ENCODE measurements around the gene RIMBP2. TPM values are rescaled to one million over a fixed set of nuclear protein-coding genes. Genes with fewer than 3 reads are reported as not detected.

The RIMBP2 gene
- total RNA-seq, 4 donors from 2014 or later = 0.29 to 8.2 (median 5.6) TPM

- no peaks in the 10 kb centered on the region for H3K9me3 ChIP-seq
- H3K27ac ChIP-seq = no peak overlapping the region
- intact Hi-C loops (cut with DNase I; ENCODE audit: low total_unique reads) = no loop called here
- no peaks in the 10 kb centered on the region for H3K36me3 ChIP-seq
- no peaks in the 10 kb centered on the region for H3K27me3 ChIP-seq
- TF ChIP-seq CTCF (IDR thresholded peaks at IDR 0.05) (no peak), POLR2A (IDR thresholded peaks at IDR 0.05) (no peak)
- no peaks in the 10 kb centered on the region for H3K4me1 ChIP-seq
- no peak for DNase-seq
- H3K4me3 ChIP-seq = no peak overlapping the region
Observed at GRCh38 chr12:130577351-130577750, 138.7 kb downstream of the RIMBP2 start.

- TF ChIP-seq POLR2A (IDR thresholded peaks at IDR 0.05) (no peak), CTCF (IDR thresholded peaks at IDR 0.05) (no peak)
- Histone ChIP-seq H3K27ac (no peak overlapping the region), H3K36me3 (no peaks in the 10 kb centered on the region), H3K4me3 (no peak overlapping the region), H3K27me3 (no peaks in the 10 kb centered on the region), H3K4me1 (no peaks in the 10 kb centered on the region), H3K9me3 (no peaks in the 10 kb centered on the region)
- intact Hi-C loops (cut with DNase I; ENCODE audit: low total_unique reads) = no loop called here
- no peak for DNase-seq
Observed at GRCh38 chr12:130576371-130576816, 139.7 kb downstream of the RIMBP2 start.

- TF ChIP-seq POLR2A (IDR thresholded peaks at IDR 0.05) = no peak
- TF ChIP-seq CTCF (IDR thresholded peaks at IDR 0.05) = no peak
- Histone ChIP-seq H3K4me3 (no peak overlapping the region), H3K27ac (no peak overlapping the region), H3K9me3 (no peaks in the 10 kb centered on the region), H3K4me1 (no peaks in the 10 kb centered on the region), H3K27me3 (no peaks in the 10 kb centered on the region), H3K36me3 (no peaks in the 10 kb centered on the region)
- DNase-seq = no peak
- intact Hi-C loops (cut with DNase I; ENCODE audit: low total_unique reads) = no loop called here
Observed at GRCh38 chr12:130574402-130574801, 141.7 kb downstream of the RIMBP2 start.

- no peak for TF ChIP-seq POLR2A (IDR thresholded peaks at IDR 0.05)
- TF ChIP-seq CTCF (IDR thresholded peaks at IDR 0.05) = no peak
- DNase-seq = no peak
- Histone ChIP-seq H3K36me3 (no peaks in the 10 kb centered on the region), H3K4me3 (no peak overlapping the region), H3K9me3 (no peaks in the 10 kb centered on the region), H3K4me1 (no peaks in the 10 kb centered on the region), H3K27me3 (no peaks in the 10 kb centered on the region), H3K27ac (no peak overlapping the region)
- intact Hi-C loops (cut with DNase I; ENCODE audit: low total_unique reads) = no loop called here
Observed at GRCh38 chr12:130573766-130574165, 142.3 kb downstream of the RIMBP2 start.

GRCh38 chr12:130573235-130573634 is 142.9 kb downstream of the RIMBP2 start:
- no peak for DNase-seq
- TF ChIP-seq POLR2A (IDR thresholded peaks at IDR 0.05) = no peak
- TF ChIP-seq CTCF (IDR thresholded peaks at IDR 0.05) = no peak
- H3K27ac ChIP-seq = no peak overlapping the region

More at GRCh38 chr12:130573235-130573634, 142.9 kb downstream of the RIMBP2 start:
- no peaks in the 10 kb centered on the region for H3K4me1 ChIP-seq
- intact Hi-C loops (cut with DNase I; ENCODE audit: low total_unique reads) = no loop called here
- H3K27me3 ChIP-seq = no peaks in the 10 kb centered on the region
- H3K36me3 ChIP-seq = no peaks in the 10 kb centered on the region
- H3K4me3 ChIP-seq = no peak overlapping the region
- no peaks in the 10 kb centered on the region for H3K9me3 ChIP-seq

Data from uterus (tissue), 4 donors.